GM18873 (cell line): ENCODE data around the gene ICAM3.
A peak's percentile ranks its signal among the peaks of the same experiment; 100 is the strongest.
"Not testable (repeated sequence)": the region's sequence is repeated elsewhere in the genome, so short reads cannot be mapped to it uniquely, and the experiment has no call there.

ENCODE experiments used
- ATAC-seq: cut with Tn5 transposase; IDR thresholded peaks from one replicate; pipeline ENCODE4 v1.9.1; 2021; ENCODE audit warnings: mild to moderate bottlenecking, moderate library complexity, moderate number of reproducible peaks; ENCODE audit not compliant: unreplicated experiment, low FRiP score

Gene ICAM3

GRCh38 chr19:10352764-10353671 is 13.6 kb upstream of the ICAM3 start:
- ATAC-seq: no peak

GRCh38 chr19:10346509-10346908 is 7.1 kb upstream of the ICAM3 start:
- ATAC-seq: no peak

- no peak for ATAC-seq
Observed at GRCh38 chr19:10344780-10345179, 5.4 kb upstream of the ICAM3 start.

- no peak for ATAC-seq
Observed at GRCh38 chr19:10343495-10343894, 4.1 kb upstream of the ICAM3 start.

GRCh38 chr19:10339977-10340376 is 553 bp upstream of the ICAM3 start:
- ATAC-seq: no peak

- no peak for ATAC-seq
Observed at GRCh38 chr19:10338940-10339339, 484 bp downstream of the ICAM3 start.

- ATAC-seq: not testable (repeated sequence)
Observed at GRCh38 chr19:10336725-10337124, 2.7 kb downstream of the ICAM3 start.

GRCh38 chr19:10335352-10335985 is 4.0 kb downstream of the ICAM3 start:
- ATAC-seq: no peak

- no peak for ATAC-seq
Observed at GRCh38 chr19:10334588-10335351, 4.7 kb downstream of the ICAM3 start.

GRCh38 chr19:10333758-10334587 is 5.5 kb downstream of the ICAM3 start:
- no peak for ATAC-seq

GRCh38 chr19:10332965-10333757 is 6.3 kb downstream of the ICAM3 start, which contains the start of gene RAVER1:
Gene RAVER1, minus strand, starts transcription at chr19:10333529. Its CDS starts 22 bp downstream, at chr19:10333507.
- ATAC-seq: peak; percentile 71

- no peak for ATAC-seq
Observed at GRCh38 chr19:10332158-10332964, 7.1 kb downstream of the ICAM3 start.

- no peak for ATAC-seq
Observed at GRCh38 chr19:10329555-10329954, 9.9 kb downstream of the ICAM3 start.

- no peak for ATAC-seq
Observed at GRCh38 chr19:10328558-10329429, 10.6 kb downstream of the ICAM3 start.

- ATAC-seq: no peak
Observed at GRCh38 chr19:10327793-10328192, 11.6 kb downstream of the ICAM3 start.

GRCh38 chr19:10325732-10326131 is 13.7 kb downstream of the ICAM3 start:
- ATAC-seq: no peak
